GM10266 (cell line): ENCODE measurements around the gene PLCH1.
A peak's percentile ranks its signal among the peaks of the same experiment; 100 is the strongest.

Experiments
- DNase-seq: peaks from one replicate; pipeline ENCODE4 v3.0.0; 2012; ENCODE audit errors: extremely low spot score
- CTCF ChIP-seq: IDR thresholded peaks from 2 replicates; pipeline ENCODE4 v1.5.1; 2012; ENCODE audit warnings: mild to moderate bottlenecking, low read depth; ENCODE audit not compliant: control insufficient read depth, insufficient read depth; ENCODE audit errors: missing control alignments

Gene PLCH1

GRCh38 chr3:155737844-155738460, 6.9 kb downstream of the PLCH1 start:
- no peak for TF ChIP-seq CTCF
- DNase-seq: no peak

GRCh38 chr3:155736381-155736780, 8.5 kb downstream of the PLCH1 start:
- no peak for TF ChIP-seq CTCF
- no peak for DNase-seq

GRCh38 chr3:155730843-155731242, 14.0 kb downstream of the PLCH1 start:
- DNase-seq: no peak
- no peak for TF ChIP-seq CTCF

- no peak for TF ChIP-seq CTCF
- DNase-seq: no peak
Measured at GRCh38 chr3:155727836-155728235, 17.0 kb downstream of the PLCH1 start.

GRCh38 chr3:155714295-155714718, 30.6 kb downstream of the PLCH1 start:
- TF ChIP-seq CTCF: no peak
- DNase-seq: no peak

- peak; percentile 23 for DNase-seq
- no peak for TF ChIP-seq CTCF
Measured at GRCh38 chr3:155712008-155712407, 32.9 kb downstream of the PLCH1 start.

GRCh38 chr3:155704771-155705559, 39.9 kb downstream of the PLCH1 start:
- no peak for TF ChIP-seq CTCF
- DNase-seq: no peak
